ENCODE results near the gene BRME1.

GRCh38 chr19:13888281-13888680, 17.6 kb downstream of the BRME1 start:
- no peak for TF ChIP-seq CTCF (IDR thresholded peaks at IDR 0.05)
- no peak for TF ChIP-seq POLR2A (IDR thresholded peaks at IDR 0.05)
